ENCODE results near the gene MX1. TPM values are rescaled to one million over a fixed set of nuclear protein-coding genes. Genes with fewer than 3 reads are reported as not detected.

The MX1 gene
- total and polyA plus RNA-seq, 2 experiments from 2014 or later: 2.1 to 6.5 TPM

DNA sequence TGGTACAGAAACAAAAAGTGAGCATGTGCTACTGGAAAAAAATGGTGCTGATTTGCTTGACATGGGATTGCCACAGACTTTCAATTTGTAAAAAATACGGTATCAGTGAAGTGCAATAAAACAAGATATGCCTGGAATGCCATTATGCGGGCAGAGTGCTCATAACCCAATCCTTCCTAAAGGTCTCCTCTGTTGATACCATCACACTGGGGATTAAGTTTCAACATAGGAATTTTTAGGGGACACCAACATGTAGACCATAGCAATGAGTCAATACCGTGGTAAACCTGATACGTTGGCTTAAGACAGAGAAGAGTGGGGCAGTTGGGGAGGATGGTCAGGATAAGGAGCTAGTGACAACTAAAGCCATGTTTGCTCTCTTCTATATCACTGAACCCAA lies 20.5 kb downstream of the MX1 start:
- Histone ChIP-seq H3K4me3 (no peak overlapping the region), H3K79me2 (replicated peaks; ENCODE audit: insufficient read depth) (no peaks in the 10 kb centered on the region), H4K20me1 (replicated peaks; ENCODE audit: insufficient read depth) (no peaks in the 10 kb centered on the region), H3K4me1 (ENCODE audit: insufficient read depth) (no peaks in the 10 kb centered on the region), H2AFZ (no peak overlapping the region), H3K4me2 (no peak overlapping the region), H3K27me3 (ENCODE audit: insufficient read depth) (no peaks in the 10 kb centered on the region), H3K9me2 (ENCODE audit: insufficient read depth) (peaks cover 4% of the 10 kb centered on the region; the same call in 1 of the 2 replicates), H3K36me3 (ENCODE audit: insufficient read depth) (no peaks in the 10 kb centered on the region), H3F3A (replicated peaks; ENCODE audit: low read depth) (no peaks in the 10 kb centered on the region), H3K27ac (ENCODE audit: low read depth) (no peak overlapping the region)
- DNase-seq (ENCODE audit: low spot score) (no peak), ATAC-seq (no peak)
- H3K4me3 Mint-ChIP-seq: no peak overlapping the region
- H3K27ac Mint-ChIP-seq: no peak overlapping the region
- peaks cover 3% of the 10 kb centered on the region for H3K27me3 Mint-ChIP-seq (ENCODE audit: insufficient read depth, low read depth, poor library complexity)
- no peaks in the 10 kb centered on the region for H3K9me3 Mint-ChIP-seq
- H3K36me3 Mint-ChIP-seq (ENCODE audit: low read depth): peaks cover 7% of the 10 kb centered on the region; the same call in 2 of the 3 replicates
- no peak for TF ChIP-seq STAT1 (IDR thresholded peaks at IDR 0.05; ENCODE audit: unreplicated experiment)
- TF ChIP-seq, protein P1, sequence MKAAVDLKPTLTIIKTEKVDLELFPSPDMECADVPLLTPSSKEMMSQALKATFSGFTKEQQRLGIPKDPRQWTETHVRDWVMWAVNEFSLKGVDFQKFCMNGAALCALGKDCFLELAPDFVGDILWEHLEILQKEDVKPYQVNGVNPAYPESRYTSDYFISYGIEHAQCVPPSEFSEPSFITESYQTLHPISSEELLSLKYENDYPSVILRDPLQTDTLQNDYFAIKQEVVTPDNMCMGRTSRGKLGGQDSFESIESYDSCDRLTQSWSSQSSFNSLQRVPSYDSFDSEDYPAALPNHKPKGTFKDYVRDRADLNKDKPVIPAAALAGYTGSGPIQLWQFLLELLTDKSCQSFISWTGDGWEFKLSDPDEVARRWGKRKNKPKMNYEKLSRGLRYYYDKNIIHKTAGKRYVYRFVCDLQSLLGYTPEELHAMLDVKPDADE (IDR thresholded peaks at IDR 0.05): no peak
- TF ChIP-seq, protein P2, sequence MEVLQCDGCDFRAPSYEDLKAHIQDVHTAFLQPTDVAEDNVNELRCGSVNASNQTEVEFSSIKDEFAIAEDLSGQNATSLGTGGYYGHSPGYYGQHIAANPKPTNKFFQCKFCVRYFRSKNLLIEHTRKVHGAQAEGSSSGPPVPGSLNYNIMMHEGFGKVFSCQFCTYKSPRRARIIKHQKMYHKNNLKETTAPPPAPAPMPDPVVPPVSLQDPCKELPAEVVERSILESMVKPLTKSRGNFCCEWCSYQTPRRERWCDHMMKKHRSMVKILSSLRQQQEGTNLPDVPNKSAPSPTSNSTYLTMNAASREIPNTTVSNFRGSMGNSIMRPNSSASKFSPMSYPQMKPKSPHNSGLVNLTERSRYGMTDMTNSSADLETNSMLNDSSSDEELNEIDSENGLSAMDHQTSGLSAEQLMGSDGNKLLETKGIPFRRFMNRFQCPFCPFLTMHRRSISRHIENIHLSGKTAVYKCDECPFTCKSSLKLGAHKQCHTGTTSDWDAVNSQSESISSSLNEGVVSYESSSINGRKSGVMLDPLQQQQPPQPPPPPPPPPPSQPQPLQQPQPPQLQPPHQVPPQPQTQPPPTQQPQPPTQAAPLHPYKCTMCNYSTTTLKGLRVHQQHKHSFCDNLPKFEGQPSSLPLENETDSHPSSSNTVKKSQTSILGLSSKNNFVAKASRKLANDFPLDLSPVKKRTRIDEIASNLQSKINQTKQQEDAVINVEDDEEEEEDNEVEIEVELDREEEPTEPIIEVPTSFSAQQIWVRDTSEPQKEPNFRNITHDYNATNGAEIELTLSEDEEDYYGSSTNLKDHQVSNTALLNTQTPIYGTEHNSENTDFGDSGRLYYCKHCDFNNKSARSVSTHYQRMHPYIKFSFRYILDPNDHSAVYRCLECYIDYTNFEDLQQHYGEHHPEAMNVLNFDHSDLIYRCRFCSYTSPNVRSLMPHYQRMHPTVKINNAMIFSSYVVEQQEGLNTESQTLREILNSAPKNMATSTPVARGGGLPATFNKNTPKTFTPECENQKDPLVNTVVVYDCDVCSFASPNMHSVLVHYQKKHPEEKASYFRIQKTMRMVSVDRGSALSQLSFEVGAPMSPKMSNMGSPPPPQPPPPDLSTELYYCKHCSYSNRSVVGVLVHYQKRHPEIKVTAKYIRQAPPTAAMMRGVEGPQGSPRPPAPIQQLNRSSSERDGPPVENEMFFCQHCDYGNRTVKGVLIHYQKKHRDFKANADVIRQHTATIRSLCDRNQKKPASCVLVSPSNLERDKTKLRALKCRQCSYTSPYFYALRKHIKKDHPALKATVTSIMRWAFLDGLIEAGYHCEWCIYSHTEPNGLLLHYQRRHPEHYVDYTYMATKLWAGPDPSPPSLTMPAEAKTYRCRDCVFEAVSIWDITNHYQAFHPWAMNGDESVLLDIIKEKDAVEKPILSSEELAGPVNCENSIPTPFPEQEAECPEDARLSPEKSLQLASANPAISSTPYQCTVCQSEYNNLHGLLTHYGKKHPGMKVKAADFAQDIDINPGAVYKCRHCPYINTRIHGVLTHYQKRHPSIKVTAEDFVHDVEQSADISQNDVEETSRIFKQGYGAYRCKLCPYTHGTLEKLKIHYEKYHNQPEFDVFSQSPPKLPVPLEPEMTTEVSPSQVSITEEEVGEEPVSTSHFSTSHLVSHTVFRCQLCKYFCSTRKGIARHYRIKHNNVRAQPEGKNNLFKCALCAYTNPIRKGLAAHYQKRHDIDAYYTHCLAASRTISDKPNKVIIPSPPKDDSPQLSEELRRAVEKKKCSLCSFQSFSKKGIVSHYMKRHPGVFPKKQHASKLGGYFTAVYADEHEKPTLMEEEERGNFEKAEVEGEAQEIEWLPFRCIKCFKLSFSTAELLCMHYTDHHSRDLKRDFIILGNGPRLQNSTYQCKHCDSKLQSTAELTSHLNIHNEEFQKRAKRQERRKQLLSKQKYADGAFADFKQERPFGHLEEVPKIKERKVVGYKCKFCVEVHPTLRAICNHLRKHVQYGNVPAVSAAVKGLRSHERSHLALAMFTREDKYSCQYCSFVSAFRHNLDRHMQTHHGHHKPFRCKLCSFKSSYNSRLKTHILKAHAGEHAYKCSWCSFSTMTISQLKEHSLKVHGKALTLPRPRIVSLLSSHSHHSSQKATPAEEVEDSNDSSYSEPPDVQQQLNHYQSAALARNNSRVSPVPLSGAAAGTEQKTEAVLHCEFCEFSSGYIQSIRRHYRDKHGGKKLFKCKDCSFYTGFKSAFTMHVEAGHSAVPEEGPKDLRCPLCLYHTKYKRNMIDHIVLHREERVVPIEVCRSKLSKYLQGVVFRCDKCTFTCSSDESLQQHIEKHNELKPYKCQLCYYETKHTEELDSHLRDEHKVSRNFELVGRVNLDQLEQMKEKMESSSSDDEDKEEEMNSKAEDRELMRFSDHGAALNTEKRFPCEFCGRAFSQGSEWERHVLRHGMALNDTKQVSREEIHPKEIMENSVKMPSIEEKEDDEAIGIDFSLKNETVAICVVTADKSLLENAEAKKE (CRISPR knock-in tag; IDR thresholded peaks at IDR 0.05): no peak
- no peak for TF ChIP-seq ZNF331 (CRISPR knock-in tag; IDR thresholded peaks at IDR 0.05; ENCODE audit: low read depth)
- no peak for TF ChIP-seq EZH2phosphoT487 (IDR thresholded peaks at IDR 0.05; ENCODE audit: unreplicated experiment)
- TF ChIP-seq POLR2AphosphoS5 (IDR thresholded peaks at IDR 0.05; ENCODE audit: low read depth): no peak
- no peak for TF ChIP-seq NANOG (IDR thresholded peaks at IDR 0.05; ENCODE audit: borderline replicate concordance)
- no peak for TF ChIP-seq JUNB (IDR thresholded peaks at IDR 0.05; ENCODE audit: unreplicated experiment)
- no peak for TF ChIP-seq ZNF114 (CRISPR knock-in tag; IDR thresholded peaks at IDR 0.05)
- no peak for TF ChIP-seq CREB1 (CRISPR knock-in tag; IDR thresholded peaks at IDR 0.05; ENCODE audit: low read depth)
- TF ChIP-seq, protein P3, sequence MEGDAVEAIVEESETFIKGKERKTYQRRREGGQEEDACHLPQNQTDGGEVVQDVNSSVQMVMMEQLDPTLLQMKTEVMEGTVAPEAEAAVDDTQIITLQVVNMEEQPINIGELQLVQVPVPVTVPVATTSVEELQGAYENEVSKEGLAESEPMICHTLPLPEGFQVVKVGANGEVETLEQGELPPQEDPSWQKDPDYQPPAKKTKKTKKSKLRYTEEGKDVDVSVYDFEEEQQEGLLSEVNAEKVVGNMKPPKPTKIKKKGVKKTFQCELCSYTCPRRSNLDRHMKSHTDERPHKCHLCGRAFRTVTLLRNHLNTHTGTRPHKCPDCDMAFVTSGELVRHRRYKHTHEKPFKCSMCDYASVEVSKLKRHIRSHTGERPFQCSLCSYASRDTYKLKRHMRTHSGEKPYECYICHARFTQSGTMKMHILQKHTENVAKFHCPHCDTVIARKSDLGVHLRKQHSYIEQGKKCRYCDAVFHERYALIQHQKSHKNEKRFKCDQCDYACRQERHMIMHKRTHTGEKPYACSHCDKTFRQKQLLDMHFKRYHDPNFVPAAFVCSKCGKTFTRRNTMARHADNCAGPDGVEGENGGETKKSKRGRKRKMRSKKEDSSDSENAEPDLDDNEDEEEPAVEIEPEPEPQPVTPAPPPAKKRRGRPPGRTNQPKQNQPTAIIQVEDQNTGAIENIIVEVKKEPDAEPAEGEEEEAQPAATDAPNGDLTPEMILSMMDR (conservative IDR thresholded peaks at IDR 0.05; ENCODE audit: low read depth in 2 of 2): no peak
- TF ChIP-seq EZH2 (IDR thresholded peaks at IDR 0.05; ENCODE audit: low read depth, unreplicated experiment): no peak
- TF ChIP-seq, protein P4, sequence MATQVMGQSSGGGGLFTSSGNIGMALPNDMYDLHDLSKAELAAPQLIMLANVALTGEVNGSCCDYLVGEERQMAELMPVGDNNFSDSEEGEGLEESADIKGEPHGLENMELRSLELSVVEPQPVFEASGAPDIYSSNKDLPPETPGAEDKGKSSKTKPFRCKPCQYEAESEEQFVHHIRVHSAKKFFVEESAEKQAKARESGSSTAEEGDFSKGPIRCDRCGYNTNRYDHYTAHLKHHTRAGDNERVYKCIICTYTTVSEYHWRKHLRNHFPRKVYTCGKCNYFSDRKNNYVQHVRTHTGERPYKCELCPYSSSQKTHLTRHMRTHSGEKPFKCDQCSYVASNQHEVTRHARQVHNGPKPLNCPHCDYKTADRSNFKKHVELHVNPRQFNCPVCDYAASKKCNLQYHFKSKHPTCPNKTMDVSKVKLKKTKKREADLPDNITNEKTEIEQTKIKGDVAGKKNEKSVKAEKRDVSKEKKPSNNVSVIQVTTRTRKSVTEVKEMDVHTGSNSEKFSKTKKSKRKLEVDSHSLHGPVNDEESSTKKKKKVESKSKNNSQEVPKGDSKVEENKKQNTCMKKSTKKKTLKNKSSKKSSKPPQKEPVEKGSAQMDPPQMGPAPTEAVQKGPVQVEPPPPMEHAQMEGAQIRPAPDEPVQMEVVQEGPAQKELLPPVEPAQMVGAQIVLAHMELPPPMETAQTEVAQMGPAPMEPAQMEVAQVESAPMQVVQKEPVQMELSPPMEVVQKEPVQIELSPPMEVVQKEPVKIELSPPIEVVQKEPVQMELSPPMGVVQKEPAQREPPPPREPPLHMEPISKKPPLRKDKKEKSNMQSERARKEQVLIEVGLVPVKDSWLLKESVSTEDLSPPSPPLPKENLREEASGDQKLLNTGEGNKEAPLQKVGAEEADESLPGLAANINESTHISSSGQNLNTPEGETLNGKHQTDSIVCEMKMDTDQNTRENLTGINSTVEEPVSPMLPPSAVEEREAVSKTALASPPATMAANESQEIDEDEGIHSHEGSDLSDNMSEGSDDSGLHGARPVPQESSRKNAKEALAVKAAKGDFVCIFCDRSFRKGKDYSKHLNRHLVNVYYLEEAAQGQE (IDR thresholded peaks at IDR 0.05; ENCODE audit: unreplicated experiment): no peak
- 0 out of 3 replicates have a peak, but pooled peaks cover 4% of the 10 kb centered on the region for H3K4me1 Mint-ChIP-seq
